Left hindlimb (tissue), 1 donor: ENCODE results near the gene TRABD2B.

ENCODE experiments used
- DNase-seq: peaks from one replicate; pipeline ENCODE4 v3.0.0-alpha.2; 2018

Gene TRABD2B

DNA sequence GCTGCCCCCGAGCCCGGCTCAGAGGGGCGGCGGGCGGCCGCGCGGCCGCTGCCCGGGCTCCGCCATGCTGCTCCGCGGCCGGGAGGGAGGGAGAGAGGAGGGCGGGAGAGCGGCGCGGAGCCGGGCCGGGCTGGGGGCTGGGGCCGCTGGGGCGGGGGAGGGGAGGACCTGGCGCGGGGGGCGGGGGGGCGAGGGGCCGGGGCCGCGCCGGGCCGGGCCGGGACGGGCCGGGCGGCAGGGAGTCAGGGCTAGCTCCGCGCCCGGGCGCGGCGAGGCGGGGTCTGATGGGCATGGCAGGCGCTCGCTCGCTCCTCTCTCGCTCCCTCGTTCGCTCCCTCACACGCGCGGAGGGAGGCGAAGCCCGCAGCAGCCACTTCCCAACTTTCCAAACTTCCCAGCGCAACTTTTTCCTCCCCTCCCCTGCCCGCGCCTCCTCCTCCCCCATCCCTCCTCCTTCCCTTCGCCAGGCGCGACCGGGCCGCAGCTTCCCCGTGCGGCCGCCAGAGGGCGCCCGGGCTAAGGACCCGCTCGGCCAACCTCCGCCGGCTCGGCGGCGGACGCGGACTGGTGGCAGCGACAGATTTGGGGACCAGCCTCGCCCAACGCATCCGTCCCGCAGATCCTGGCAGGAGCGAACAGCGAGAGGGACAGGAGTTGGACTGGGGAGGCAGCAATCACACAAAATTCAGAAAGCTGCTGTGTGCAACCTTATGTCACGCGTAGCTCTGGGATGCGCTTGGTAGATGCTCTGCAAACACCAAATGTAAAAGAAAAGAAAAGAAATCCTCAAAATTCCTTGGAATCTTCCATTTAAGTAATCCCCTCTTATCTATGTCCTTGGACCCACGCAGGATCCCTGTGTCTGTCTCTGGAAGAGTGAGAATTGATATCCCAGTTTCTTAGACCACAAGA lies at the start of gene TRABD2B:
TRABD2B (minus strand) TSS at position 97 of the 912 bp plus-strand sequence.
- peak; percentile 91 for DNase-seq

DNA sequence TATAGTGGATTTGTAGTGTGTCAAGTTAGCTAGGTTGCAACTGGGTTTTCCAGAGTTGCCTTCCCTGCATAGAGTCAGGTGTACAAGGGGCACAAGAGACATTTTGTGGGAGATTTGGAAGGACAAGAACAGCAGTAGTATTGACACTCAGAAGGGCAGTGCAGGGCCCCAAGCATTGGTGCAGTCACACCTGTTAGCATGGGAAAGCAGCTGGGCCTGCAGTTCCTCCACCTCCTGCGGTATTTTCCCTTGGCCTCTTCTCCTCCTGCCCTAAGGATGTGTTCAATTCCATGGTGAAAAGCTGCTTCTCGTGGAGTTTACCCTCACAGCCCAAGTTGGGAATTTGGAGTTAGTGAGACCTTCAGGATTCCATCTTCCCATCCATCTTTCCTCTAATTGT lies 47.1 kb upstream of the TRABD2B start:
- no peak for DNase-seq

DNA sequence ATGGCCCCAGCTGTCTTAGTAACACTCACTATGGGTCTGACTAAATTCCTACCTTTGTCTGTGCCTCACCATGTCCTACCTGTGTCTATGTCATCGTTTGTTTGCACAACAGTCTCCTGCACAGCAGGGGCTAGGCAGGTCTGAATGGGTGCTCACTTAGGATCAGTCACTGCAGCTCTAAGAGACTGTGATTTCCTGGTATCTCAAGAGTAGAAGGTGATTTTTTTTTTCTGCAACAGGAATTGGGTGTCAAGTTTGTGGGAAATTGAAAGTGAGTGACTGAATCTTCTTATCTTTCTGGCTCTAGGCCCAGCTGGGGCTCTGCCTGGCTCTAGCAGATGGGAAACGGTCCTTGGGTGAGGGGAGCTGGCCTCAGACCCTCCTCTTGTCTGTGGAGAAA lies 46.4 kb upstream of the TRABD2B start:
- no peak for DNase-seq

DNA sequence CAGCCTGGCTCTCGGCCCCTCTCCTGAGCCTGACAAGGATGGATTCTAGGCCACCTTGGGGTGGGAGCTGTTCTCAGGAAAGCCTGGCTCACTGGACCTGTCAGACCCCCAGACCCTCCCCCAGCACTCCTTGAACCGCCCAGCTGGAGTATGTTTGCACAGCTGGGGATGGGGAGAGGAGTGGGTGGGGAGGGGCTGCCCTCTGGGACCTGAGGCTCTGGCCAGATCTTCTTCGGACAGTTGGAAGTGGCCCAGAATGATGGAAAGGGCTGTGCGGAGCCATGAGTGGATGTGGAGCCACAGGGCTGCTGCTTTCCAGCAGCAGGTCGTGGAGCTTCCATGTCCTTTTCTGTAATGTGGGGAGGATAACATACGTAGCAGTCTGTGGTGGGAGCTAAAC lies 43.0 kb upstream of the TRABD2B start:
- DNase-seq, result peak; percentile 25

DNA sequence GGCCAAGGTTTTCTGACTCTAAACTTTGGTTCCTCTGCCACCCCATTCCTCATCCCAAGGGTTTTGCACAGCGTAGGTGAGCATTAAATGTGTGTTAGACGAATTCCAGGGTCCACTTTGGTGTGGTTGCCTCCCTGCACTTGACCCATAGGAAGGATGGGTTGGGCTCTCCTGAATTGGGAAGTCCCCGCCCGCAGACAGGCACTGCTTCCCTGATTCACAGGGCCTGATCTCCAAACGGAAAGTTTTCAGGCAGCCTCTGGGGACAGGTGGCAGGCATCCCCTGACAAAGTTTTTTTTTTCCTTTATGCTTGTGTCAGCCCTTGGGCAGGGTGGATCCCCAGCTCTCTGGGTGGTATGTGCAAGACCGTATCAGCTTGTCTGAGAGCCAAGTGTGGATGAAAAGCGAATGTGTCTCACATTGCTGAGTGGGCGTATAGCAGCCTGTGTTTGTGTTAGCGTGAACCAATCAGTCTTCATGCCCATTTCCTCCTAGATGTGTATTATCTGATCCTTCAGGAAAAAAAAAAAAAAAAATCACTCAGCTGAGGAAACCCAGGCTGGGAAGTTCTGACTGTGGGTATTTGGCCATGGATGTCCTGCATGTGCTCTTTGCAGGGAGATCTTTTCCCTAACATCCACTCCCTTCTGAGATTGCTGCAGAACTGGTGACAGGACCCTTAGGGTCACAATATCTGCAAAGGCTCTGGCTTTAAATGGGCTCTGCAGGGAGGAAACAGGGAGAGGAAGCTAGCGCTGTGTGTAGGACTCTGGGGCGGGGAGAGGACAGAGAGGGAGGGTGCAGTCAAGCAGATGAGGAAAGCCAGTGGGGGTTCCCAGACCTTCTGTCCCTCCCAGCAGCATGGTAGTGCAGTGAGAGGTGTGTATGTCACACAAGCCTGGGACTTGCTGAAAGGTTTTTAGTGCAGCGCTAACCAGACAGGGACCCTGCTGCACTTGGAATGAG lies 42.2 kb upstream of the TRABD2B start:
- DNase-seq, result peak; percentile 26

DNA sequence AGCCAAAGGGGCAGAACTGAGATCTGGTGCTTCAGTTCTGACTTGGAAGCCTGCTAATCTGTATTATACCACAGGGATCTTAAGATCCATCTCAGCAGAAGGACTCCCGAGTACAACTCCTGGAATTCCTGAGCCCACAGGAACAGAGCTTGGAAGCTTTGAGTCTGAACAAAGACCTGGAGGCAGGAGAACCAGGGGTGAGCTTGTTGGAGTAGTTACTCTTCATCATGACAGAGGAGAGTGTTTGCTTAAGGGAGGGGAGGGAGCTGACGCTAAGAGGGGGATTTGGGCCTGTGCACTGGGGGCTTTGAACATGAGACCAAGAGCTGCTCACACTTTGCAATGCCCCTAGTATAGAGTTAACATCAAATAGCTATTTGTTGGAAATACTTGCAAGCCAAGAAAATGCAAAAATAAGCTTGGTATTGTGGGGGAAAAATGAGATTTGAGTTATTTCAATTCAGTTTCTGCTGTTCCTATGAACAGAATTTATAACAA lies 41.1 kb upstream of the TRABD2B start:
- DNase-seq, result peak; percentile 5

DNA sequence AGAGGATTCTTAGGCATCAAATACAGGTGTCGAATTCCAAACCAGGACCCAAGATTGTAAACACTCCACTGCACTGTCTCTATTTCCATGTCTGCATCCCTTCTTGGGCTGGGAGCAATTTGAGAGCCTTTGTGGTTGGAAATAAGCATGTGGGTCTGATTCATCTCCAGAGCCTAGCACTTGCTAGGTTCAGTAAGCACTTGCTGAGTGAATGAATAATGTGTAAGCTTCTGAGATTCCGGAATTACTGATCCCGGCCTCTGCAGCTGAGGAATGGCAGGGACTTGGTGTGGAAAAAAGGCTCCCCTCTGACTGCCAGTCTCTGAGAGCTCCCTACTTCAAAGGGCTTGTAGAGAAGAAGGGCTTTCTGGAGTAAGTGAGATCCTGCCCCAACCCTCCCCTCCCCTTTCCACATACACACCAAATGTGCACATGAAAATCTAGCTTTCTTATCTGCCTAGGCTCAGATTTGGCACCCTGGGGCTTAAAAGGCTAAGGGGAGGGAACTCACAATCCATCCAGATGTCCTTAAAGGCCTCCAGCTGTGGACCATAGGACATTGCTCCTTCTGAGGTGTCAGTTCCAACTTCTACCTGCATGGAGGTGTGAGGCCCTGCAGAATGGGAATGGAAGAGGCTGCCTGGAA lies 39.6 kb upstream of the TRABD2B start:
- DNase-seq, result peak; percentile 15

DNA sequence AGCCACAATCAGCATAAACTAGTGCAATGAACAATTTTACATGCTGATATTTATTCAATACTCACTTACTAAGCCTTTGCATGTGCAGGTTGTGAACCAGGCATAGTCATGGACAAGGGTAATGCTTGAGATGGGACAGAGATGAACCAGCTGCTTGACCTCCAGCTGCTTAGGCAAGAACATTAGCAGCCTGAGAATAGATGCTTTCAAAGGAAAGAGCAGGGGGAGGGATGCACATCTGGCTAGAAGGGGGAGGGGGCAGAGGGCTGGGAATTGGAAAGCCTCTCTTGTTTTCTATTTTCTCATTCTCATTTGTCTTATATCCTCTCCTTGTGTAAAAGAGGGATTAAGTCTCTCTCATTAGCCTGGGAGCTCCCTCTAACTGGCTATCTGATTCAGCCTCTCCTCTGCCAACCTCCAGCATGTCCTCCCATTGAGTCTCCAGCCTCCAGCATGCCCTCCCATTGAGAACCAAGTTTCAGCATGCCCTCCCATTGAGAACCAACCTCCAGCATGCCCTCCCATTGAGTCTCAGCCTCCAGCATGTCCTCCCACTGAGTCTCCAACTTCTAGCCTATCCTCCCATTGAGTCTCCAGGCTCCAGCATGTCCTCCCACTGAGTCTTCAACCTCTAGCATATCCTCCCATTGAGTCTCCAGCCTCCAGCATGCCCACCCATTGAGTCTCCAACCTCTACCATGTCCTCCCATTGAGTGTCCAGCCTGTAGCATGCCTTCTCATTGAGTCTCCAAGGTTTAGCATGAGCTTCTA lies 38.4 kb upstream of the TRABD2B start:
- DNase-seq, result peak; percentile 41

DNA sequence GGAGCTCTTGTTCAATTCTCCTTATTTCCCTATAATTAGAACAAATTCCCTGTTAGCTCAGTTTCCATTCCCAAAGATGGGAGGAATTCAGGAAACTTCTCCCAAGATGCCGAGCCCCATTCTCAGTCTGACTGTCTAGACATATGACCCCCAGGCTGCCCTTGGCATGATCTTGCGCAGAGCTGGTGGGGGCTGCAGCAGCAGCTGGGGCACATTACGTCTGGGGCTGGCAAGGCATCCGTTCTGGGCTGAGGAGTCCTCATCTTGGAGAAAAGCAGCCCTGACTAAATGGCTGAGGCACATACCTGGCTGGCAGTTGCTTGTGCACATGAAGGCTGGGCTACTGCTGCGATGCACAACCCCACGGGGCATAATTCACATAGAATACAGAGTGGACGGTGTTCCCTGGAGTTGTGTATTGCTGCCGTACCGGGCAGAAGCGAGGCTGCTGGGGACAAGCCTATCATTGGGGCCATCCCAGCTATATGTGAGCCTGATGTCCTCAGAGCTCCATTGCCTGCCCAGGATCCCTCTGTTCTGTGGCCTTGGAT lies 36.4 kb upstream of the TRABD2B start:
- DNase-seq, result peak; percentile 17

DNA sequence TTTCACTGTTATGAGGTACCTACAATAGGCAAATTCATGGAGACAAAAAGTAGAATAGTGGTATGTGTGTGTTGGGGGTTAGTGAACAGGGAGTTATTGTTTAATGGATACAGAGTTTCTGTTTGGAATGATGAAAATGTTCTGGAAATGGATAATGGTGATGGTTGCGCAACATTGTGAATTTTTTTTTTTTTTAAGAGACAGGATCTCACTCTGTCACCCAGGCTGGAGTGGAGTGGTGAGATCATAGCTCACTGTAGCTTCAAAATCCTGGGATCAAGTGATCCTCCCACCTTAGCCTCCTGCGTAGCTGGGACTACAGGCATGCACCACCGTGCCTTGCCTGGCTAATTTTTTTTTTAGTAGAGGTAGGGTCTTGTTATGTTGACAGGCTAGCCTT lies 34.5 kb upstream of the TRABD2B start:
- DNase-seq, result no peak

DNA sequence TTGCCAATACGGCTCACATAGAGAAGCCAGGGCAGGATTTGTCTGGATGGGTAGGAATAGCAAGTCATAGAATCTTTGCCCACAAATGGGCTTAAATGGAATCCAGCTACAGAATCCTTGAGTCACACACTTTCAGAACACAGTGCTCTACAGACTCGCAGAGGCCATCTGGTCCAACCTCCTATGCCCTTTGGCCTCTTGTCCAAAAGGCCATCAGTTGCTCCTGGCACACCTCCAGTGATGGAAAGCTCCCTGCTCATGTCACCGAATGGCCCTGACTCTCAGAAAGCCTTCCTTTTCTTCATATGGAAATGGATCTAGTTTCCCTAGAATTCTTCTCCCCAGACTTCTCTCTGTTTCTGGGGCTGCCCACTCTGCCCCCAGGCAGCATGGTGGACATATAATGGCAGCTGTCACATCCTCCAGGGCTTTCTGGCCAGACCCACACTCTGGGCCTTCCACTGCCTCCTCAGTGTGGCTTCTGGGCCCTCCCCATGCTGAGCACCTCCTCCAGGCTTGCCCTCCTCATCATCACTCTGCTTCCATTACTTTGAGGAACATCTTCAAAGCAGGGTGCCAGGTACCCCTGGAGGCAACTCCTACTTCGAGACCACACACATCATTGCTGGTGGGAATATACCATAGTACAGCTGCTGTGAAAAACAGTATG lies 33.6 kb upstream of the TRABD2B start:
- peak; percentile 10 for DNase-seq

DNA sequence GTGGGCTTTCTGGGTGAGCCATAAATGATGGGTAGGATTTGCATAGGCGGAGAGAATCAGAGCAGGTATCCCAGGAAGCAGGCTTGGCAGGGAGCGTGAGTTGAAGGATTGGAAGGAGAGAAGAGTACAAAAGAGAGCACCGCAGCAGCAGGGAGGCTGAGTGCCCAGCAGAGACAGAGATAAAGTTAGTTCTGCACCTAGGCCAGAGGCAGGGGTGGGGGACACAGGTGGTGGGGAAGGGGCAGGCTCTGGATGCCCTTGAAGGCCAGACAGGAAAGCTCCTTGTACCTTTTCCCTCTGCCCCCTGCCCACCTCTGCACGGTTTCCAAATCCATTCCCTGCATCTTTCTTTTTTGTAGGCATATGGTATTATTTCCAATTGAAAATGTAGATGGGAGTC lies 33.0 kb upstream of the TRABD2B start:
- DNase-seq, result peak; percentile 4

DNA sequence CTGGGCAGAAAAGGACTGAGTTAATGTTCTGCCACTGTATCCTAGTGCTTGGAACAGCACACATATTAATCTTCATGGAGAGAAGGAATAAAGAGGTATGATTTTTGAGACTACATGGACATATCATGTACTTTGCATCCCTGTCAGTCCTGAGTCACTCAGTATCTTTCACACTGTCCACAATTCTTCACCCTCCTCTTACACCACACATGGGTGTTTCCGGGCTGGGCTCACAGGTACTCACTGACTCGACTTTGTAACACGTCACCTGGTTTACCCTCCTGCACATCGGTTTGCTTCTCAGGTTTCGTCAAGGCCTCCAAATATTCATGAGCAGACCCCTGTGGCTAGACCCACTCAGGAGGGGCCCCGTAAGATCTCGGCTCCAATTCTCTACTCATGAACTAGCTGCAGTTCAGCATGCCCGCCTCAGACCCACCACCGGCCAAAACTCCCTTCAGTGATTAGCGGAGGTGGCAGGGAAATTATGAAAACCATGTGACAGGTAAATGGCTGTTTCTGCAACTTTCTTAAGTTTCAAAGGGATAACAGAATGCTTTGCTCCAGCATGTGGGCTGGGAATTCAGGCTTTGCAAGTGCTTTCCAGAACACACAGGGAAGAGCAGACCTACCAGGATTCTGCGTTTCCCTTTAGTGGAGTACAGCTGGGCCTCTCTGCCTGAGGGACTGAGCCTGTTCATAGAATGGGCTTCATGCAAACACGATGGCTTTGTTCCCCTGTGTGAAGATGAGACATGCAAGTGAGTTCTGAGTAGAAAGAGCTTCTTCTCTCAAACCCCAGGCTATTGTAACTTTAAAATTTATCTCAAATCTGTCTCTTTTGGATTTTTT lies 31.3 kb upstream of the TRABD2B start:
- peak; percentile 9 for DNase-seq

DNA sequence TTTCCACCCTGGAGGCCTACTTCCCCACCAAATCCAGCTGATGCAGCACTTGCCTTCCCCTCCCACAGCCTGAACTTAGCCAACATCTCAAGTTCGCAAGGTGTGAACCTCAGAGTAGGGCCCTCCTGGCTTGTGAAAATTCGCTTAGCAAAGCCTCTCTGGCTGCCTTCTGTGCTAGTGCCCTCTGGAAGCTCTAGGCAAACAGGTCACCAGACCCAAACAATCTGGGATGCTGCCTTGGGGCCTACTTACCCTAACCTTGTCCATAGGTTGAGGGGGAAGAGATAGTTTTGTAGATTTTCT lies 30.3 kb upstream of the TRABD2B start:
- no peak for DNase-seq

DNA sequence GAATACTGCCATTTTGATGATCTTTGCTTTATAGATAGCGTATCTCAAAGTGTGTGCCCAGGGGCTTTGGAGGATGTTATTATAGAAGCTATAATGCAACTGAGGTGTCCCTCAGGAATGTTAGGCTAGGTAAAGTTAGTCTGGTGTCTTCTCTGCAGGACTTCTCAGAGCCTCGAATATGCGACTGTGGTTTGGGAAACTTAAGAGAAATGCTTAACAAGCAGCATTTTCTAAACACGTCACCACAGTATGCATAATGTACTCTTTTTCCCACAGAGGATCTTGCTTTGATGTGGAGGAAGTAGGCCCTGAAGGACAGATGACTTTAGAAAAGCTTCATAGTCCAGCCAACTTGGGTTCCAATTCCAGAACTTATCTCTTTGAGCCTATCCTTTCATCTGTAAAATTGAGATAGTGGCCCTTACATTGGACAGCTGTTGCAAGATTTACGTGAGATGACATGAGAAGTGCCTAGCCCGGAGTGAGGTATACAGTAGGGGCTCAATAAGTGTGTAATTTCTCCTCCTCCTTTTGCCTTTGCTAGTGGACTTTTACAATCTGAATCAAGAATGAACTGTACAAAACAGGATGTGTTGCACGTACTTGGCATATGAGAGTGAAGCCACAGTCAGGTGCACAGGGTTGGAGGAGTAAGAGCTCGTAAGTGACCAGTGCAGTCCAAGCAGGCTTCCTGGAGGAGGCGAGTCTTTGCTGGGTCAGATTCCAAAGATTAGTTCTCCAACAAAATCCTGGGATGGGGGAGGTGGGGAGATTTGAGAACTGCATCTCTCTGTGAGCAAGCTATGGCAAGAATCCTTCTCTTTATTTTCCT lies 29.7 kb upstream of the TRABD2B start:
- DNase-seq, result peak; percentile 10

DNA sequence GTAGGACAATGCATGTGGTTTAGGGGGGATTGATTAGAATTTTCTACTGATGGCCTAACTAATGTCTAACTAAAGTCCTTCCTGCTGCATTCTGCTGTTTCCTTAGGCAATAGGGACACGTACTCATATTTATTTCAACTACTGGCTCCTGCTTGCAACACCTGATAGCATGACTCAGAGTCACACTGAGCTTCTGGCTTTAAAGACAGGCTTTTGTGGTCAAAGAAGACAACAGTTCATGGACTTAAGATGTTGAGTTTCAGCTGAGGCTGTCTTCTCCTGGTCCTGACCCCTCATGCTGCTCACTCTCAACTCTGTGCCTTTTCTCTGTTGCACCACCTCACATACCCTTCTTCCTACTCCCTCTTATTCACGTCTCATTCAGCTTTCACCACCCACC lies 29.1 kb upstream of the TRABD2B start:
- DNase-seq, result peak; percentile 3

DNA sequence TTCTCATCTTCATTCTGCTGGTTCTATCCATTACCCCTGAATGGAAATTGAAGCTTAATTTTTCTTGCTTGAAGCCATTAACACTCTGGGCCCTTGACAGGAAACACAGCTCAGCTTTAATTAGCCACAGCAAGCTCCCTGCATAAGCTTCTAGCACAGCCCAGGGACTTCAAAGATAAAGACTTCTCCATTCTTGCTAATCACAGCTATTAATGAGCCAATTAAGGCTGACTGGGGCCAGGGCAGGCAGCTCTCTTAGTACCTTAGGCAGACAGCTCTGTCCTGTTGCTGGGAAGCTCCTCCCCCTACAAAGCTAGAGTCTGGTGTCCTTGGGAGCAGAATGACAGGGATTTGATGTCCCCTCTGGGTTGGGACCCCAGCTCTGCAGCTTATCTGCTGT lies 27.9 kb upstream of the TRABD2B start:
- DNase-seq, result no peak

DNA sequence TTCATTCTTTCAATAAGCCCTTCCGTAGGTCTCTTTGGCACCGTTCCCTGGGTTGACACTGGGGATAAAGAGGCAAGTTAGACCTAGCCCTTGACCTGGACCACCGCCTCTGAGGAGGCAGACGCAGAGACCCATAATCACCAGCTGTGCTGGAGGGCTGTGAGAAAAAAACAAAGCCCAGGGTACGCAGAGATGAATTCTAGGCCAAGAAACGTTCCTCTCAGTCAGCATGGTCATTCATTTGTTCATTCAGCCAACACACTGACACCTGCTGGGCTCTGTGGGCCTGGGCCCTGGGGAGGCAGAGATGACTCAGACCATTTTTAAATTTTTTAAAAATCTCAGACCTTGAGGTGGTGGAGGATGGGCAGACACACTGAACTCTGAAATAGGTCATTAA lies 26.3 kb upstream of the TRABD2B start:
- DNase-seq, result no peak

DNA sequence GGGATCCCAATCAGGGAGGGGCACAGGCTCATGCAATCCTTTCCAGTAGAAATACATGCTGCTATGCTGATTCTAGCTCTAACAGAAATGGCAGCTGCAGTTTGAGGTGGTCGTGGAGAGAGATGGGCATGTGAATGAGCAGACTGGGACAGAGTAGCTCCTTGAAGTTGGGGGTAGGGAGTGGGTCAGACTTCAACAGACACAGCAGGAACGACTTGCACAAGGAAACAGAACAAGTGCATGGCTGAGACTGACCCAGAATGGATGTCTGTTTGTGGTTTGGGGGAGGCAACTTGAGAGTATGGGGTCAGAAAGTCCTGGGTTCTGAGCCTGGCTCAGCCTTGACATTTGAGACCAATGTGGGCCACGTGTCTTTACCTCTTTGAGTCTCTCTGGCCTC lies 25.1 kb upstream of the TRABD2B start:
- no peak for DNase-seq

DNA sequence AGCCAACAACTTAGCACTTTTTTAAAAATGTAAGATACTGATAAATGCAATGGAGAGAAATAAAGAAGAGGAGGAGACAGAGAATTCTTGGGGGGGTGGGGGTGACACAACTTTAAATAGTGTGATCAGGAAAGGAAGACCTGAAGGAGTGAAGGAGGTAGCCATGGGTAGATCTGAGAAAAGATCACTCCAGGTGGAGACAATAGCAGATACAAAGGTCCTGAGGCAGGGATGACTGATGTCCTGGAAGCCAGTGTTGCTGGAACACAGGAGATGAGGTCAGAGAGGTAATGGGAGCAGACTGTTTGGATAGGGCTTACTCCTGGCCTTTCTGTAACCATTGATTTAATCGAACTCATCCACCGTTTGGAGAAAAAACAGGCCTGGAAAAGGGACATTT lies 24.6 kb upstream of the TRABD2B start:
- no peak for DNase-seq
